SK-N-MC (cell line): ENCODE measurements around the gene MAGEC2.

Source experiments
- EZH2 ChIP-seq: fragments of 200-600 bp; sonication (generic); IDR thresholded peaks from one replicate; pipeline ENCODE4 v1.6.1; 2017; ENCODE audit warnings: antibody characterized with exemption
- POLR2AphosphoS5 ChIP-seq: IDR thresholded peaks from 2 replicates; pipeline ENCODE4 v1.6.1; 2012; ENCODE audit warnings: mild to moderate bottlenecking, low read depth, low read length, borderline replicate concordance

DNA sequence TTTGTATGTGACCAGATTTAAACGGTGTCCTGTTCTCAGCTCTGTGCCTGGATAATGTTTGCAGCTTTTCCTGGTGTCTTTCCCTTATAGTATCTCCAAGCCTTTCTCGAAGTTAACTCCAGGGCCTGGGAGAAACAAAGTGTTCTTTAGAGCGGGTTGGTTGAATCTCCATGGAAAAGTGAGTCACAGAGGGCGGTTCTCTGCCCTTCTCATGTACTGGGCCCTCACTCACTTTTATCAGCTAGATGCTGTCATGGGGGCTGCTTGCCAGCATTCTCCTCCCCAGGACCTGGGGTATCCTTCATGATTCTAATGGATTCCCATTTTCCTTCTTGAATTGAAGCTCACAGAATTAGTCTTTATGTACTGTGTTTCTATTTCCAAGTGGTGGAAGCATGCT is 46.1 kb upstream of the MAGEC2 start:
- no peak for TF ChIP-seq POLR2AphosphoS5
- no peak for TF ChIP-seq EZH2
